Activated effector memory CD4-positive, alpha-beta T cell treated with Interleukin-2 at 50 U/mL for 16 hours (primary cell): ENCODE results near the gene PDE1C.

Experiments
- DNase-seq: peaks from one replicate; pipeline ENCODE4 v3.0.0-alpha.2; 2020

Gene PDE1C

DNA sequence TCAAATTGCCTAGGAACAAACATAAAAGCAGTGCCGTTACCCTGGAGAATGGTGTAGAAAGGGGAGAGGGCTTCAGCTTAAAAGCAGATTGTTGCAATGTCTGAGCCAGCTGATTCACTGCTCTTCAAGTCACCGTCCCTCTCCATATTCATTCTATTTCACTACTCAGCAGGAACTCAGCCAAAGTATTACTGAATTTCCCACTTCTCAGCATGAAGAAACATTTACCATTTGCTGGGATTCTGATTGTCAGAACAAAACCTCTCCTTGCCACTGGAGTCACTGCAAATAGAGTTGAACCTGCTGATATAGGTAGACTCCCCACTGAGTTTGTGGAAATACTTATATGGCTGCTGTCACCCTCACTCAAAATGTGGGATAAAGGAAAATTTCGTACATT, 311.5 kb downstream of the PDE1C start:
- DNase-seq = no peak

GRCh38 chr7:31751726-31752125, 318.5 kb downstream of the PDE1C start:
- no peak for DNase-seq

- no peak for DNase-seq
Measured at GRCh38 chr7:31748084-31748483, 322.1 kb downstream of the PDE1C start.

- DNase-seq = no peak
Measured at GRCh38 chr7:31747553-31747952, 322.7 kb downstream of the PDE1C start.

DNA sequence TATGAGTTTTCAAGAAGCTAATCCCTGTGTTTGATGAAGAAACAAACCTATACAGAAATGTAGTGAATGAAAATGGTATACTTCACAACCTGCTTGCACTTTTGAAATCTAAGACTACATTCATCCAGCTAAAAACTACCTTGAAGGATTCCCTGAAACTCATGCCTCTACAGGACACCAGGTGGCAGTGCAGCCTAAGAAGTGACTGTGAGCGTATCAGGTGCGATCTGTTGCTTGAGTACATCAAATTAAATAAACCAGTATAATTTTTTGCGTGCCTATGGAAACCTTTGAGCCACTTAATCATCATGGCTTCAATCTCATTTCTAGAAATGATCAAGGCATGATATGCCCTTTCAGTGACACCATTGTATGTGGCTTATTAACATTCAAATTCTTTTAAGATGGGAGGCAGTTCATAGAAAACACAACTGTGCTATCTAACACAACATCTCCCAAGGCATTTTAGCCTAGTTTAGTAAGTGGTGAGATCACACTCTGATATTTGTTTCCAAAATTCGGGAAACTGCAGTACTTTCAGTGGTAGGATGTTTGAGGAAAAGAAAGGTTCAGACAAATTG, 325.8 kb downstream of the PDE1C start:
- DNase-seq = no peak

GRCh38 chr7:31741852-31742251, 328.4 kb downstream of the PDE1C start:
- DNase-seq = no peak

- no peak for DNase-seq
Measured at GRCh38 chr7:31735991-31736982, 333.9 kb downstream of the PDE1C start.

- DNase-seq = no peak
Measured at GRCh38 chr7:31734456-31734855, 335.8 kb downstream of the PDE1C start.

DNA sequence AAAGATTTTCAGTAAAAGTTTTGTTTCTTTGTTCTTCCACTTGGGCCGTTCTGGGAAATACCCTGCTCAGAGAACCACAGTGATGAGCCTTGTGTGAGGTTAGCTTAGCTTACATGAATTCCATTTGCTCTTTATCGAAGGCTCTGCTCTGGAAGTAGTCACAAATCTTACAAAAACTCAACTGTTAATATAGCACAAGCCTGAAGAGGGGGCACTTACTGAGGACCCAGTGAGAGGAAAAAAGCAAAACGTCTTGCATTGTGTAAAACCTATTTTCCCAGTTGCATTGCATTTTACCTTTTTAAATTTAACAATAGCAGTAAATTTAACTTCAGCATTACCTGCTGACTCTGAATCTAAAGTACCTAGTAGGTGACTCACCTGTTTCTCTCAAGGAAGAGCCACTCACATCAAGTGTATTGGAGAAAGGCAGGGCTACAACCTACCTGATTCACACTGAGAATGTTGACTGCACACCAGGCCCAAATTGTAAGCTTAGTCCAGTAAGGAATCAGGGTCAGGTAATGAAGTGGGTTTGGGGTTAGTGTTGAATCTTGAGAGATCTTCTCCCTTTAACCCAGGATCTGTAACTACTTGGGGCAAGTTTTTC, 340.9 kb downstream of the PDE1C start:
- no peak for DNase-seq

- DNase-seq = no peak
Measured at GRCh38 chr7:31724696-31725095, 345.5 kb downstream of the PDE1C start.

DNA sequence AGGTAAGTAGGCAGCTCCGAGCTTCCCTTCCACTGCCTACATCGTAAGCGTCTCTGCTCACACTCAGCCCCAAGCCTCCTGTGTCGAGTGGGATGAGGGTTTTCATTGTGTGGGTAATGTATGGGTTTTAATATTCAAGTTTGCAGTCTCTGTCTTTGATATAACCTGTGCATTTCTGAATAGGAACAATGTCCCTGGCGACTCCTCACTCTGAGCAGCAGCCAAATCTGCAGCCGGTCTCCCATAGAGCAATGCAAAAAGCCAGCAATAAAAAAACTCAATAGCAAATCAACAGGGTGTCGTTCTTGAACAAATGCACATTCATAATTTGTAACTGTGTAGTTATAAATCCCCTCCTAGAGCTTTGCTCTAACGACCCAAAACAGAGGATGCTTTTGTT, 349.8 kb downstream of the PDE1C start:
- no peak for DNase-seq

DNA sequence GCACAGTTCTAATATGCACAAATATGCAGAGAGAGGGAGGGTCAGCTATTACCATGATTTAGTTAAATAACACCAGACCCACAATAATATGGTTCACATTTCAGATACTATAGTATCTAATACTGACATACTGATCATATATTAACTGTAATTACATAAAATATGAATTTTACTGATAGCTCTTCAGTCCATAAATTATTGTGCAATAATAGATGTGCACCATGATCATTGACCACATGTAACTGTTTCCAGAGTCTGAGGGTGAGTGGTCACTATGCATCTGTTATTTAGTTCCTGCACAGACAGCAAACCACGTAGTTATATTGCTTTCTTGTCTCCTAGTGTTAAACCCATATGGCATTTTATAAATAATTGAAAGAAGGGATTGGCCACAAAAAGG, 353.9 kb downstream of the PDE1C start:
- DNase-seq = no peak

GRCh38 chr7:31710171-31710570, 360.0 kb downstream of the PDE1C start:
- no peak for DNase-seq

GRCh38 chr7:31707089-31707488, 363.1 kb downstream of the PDE1C start:
- DNase-seq = no peak

DNA sequence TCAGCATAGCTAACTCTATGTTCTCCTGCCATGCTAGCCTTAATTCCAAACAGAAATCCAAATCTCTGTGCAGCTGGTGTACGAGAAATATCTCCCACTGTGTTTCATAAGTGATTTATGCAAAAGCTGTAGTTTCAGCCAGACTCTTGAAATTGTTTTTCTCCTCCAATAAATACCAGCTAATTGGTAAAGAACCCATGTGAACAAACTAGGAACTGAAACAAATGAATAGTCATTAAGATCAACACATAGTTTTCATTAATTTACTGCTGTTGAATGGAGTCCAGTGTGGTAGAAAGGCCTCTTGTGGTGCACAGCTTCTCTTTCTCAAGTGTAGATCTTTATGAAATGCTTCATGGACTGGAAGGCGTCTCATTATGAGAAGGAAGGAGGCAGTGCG, 364.8 kb downstream of the PDE1C start:
- no peak for DNase-seq

- no peak for DNase-seq
Measured at GRCh38 chr7:31702354-31702753, 367.9 kb downstream of the PDE1C start.
